K562 (cell line): ENCODE results near the gene UFSP1. TPM values are rescaled to one million over a fixed set of nuclear protein-coding genes. Genes with fewer than 3 reads are reported as not detected.

Source experiments
- ATF1 ChIP-seq, 2 experiments: fragments of 450-650 bp in 1 of 2; IDR thresholded peaks; 2 replicates each; pipeline ENCODE4 v1.6.1; 2016; ENCODE audit warnings: missing compliant biosample characterization in 1 of 2, missing genetic modification characterization in 1 of 2
- CXXC5 ChIP-seq: fragments of 250-450 bp; sonication (Bioruptor Pico); IDR thresholded peaks from 2 replicates; pipeline ENCODE4 v1.8.0; 2022; ENCODE audit warnings: inconsistent platforms, mild to moderate bottlenecking, moderate library complexity
- DPF2 ChIP-seq: fragments of 450-650 bp; IDR thresholded peaks from 2 replicates; pipeline ENCODE4 v1.6.1; 2016
- ETV1 ChIP-seq: fragments of 450-650 bp; conservative IDR thresholded peaks from 2 replicates; pipeline ENCODE4 v1.6.1; 2016; ENCODE audit warnings: missing genetic modification characterization, control low read depth, low read depth, missing compliant biosample characterization
- GABPA ChIP-seq: fragments of 200-800 bp; sonication (Bioruptor generic); conservative IDR thresholded peaks from 2 replicates; pipeline ENCODE4 v1.6.1; 2016; ENCODE audit warnings: low read depth, missing genetic modification characterization, missing compliant biosample characterization
- PHTF2 ChIP-seq: fragments of 250-450 bp; sonication (Bioruptor Pico); IDR thresholded peaks from 2 replicates; pipeline ENCODE4 v1.5.0; 2021; ENCODE audit warnings: mild to moderate bottlenecking
- POLR2B ChIP-seq: fragments of 450-650 bp; IDR thresholded peaks from 2 replicates; pipeline ENCODE4 v1.6.1; 2018; ENCODE audit warnings: low read depth; ENCODE audit not compliant: partially characterized antibody
- SAFB2 ChIP-seq: fragments of 200-400 bp; formaldehyde crosslinking; IDR thresholded peaks from 2 replicates; pipeline ENCODE4 v1.6.1; 2018; ENCODE audit warnings: borderline replicate concordance, low read length, low read depth, moderate library complexity; ENCODE audit not compliant: severe bottlenecking
- TAF1 ChIP-seq: IDR thresholded peaks from 2 replicates; pipeline ENCODE4 v1.6.1; 2011; ENCODE audit warnings: mild to moderate bottlenecking, low read length, moderate library complexity; ENCODE audit not compliant: insufficient read depth, control insufficient read depth, severe bottlenecking; ENCODE audit errors: extremely low read depth
- TBP ChIP-seq: optimal IDR thresholded peaks from 2 replicates; pipeline ENCODE3; 2011; ENCODE audit warnings: low read depth, low read length, improper control_type of control experiment
- TEAD2 ChIP-seq: fragments of 450-650 bp; IDR thresholded peaks from 2 replicates; pipeline ENCODE4 v1.6.1; 2016; ENCODE audit warnings: missing genetic modification characterization, control low read depth, missing compliant biosample characterization
- TFAM ChIP-seq: fragments of 250-450 bp; sonication (Bioruptor Pico); conservative IDR thresholded peaks from 2 replicates; pipeline ENCODE4 v1.5.0; 2021; ENCODE audit warnings: mild to moderate bottlenecking, moderate library complexity
- ZBTB7A ChIP-seq: IDR thresholded peaks from 2 replicates; pipeline ENCODE4 v1.6.1; 2011; ENCODE audit warnings: low read depth, mild to moderate bottlenecking, low read length, moderate library complexity, borderline replicate concordance; ENCODE audit not compliant: control insufficient read depth
- polyA plus RNA-seq, 8 experiments: library from polyadenylated mRNA; depleted of rRNA in 4 of 8; stranded (reverse) in 5 of 8; unstranded in 3 of 8; fragments of >200 nt; fragmentation: Nextera tagmentation in 2 of 8; fragmentation: Illumina TruSeq in 1 of 8; extraction: Ambion mirVana in 2 of 8; extraction: Trizol in 1 of 8; gene quantifications; 2 replicates each; pipeline versions ENCODE4 v1.2.1 to v1.2.3, GENCODE V29; 2011 to 2014; ENCODE audit warnings: inconsistent platforms in 1 of 8, missing spikeins in 1 of 8
- total RNA-seq, 7 experiments: library from RNA; depleted of rRNA in 6 of 7; stranded (reverse); fragments of >200 nt in 6 of 7; fragmentation: Illumina TruSeq in 2 of 7; extraction: Trizol in 2 of 7; gene quantifications; 2 replicates each; pipeline versions ENCODE4 v1.2.1 to v1.2.3, GENCODE V29; 2011 to 2021; ENCODE audit warnings: low replicate concordance in 1 of 7
- TF ChIP-seq, protein P1 (sequence below): sonication (generic); formaldehyde crosslinking; IDR thresholded peaks from 2 replicates; pipeline ENCODE4 v1.4.0; 2020; ENCODE audit warnings: mild to moderate bottlenecking, missing genetic modification reagents
- TF ChIP-seq, protein P2 (sequence below), 3 experiments: IDR thresholded peaks in 2 of 3; conservative IDR thresholded peaks in 1 of 3; 2 replicates each; pipeline ENCODE4 v1.5.1; 2011 to 2012; ENCODE audit warnings: low read length in 3 of 3, mild to moderate bottlenecking in 3 of 3, control low read depth in 2 of 3, improper control_type of control experiment in 1 of 3, inconsistent platforms in 1 of 3, low read depth in 1 of 3, mixed read lengths in 1 of 3, moderate library complexity in 1 of 3; ENCODE audit not compliant: insufficient read depth in 2 of 3
- TF ChIP-seq, protein P3 (sequence below): fragments of 250-450 bp; sonication (Bioruptor Pico); IDR thresholded peaks from 2 replicates; pipeline ENCODE4 v1.8.0; 2022; ENCODE audit warnings: moderate library complexity, mild to moderate bottlenecking, inconsistent platforms
- TF ChIP-seq, protein P4 (sequence below): fragments of 450-650 bp; IDR thresholded peaks from 2 replicates; pipeline ENCODE4 v1.7.0; 2016; ENCODE audit warnings: borderline replicate concordance
- TF ChIP-seq, protein P5 (sequence below): sonication (generic); formaldehyde crosslinking; IDR thresholded peaks from 2 replicates; pipeline ENCODE4 v1.8.0; 2022; ENCODE audit warnings: mild to moderate bottlenecking, low read depth, missing genetic modification reagents

Gene UFSP1
- total and polyA plus RNA-seq, 9 of the 15 experiments (the other 6 are each of a cell fraction or from before 2014, with no cell fraction given) = 0.50 to 18.8 (median 2.1) TPM

DNA sequence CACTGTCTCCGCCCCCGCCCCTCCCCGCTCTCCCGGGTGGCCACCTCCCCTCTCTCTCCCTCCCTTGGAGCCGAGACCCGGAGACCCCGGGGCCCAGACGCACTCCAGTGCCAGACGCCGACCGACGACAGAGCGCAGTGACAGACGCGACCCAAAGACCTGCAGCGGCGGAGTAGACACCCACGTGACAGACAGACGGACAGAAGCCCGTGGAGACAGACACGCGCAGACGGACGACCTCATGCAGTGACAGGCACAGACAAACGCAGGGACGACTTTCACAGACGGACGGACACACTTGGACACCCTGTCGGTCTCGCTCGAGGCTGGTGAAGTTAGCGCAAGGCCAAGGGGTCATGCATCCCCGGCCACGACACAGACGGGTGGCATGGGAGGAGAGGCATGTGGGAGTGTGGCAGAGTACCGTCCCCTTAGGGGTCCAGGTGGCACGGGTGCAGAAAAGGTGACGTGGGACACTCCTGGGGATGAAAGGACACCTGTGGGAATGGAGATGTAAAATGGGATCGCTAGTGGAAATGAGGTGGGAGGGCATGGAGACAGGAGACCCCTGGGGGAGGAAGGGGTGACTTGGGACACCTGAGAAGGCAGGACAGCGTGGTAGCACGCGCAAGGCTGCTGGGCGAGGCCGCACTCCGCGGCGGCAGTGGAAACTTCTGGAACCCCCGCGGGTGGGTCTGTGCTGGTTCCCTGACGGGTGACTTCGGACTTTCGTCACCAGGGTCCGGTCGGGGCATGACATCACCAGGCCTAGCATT is 6.6 kb upstream of the UFSP1 start (continued):
- TF ChIP-seq, protein P1, sequence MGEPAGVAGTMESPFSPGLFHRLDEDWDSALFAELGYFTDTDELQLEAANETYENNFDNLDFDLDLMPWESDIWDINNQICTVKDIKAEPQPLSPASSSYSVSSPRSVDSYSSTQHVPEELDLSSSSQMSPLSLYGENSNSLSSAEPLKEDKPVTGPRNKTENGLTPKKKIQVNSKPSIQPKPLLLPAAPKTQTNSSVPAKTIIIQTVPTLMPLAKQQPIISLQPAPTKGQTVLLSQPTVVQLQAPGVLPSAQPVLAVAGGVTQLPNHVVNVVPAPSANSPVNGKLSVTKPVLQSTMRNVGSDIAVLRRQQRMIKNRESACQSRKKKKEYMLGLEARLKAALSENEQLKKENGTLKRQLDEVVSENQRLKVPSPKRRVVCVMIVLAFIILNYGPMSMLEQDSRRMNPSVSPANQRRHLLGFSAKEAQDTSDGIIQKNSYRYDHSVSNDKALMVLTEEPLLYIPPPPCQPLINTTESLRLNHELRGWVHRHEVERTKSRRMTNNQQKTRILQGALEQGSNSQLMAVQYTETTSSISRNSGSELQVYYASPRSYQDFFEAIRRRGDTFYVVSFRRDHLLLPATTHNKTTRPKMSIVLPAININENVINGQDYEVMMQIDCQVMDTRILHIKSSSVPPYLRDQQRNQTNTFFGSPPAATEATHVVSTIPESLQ = no peak
- TF ChIP-seq, protein P2, sequence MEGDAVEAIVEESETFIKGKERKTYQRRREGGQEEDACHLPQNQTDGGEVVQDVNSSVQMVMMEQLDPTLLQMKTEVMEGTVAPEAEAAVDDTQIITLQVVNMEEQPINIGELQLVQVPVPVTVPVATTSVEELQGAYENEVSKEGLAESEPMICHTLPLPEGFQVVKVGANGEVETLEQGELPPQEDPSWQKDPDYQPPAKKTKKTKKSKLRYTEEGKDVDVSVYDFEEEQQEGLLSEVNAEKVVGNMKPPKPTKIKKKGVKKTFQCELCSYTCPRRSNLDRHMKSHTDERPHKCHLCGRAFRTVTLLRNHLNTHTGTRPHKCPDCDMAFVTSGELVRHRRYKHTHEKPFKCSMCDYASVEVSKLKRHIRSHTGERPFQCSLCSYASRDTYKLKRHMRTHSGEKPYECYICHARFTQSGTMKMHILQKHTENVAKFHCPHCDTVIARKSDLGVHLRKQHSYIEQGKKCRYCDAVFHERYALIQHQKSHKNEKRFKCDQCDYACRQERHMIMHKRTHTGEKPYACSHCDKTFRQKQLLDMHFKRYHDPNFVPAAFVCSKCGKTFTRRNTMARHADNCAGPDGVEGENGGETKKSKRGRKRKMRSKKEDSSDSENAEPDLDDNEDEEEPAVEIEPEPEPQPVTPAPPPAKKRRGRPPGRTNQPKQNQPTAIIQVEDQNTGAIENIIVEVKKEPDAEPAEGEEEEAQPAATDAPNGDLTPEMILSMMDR (IDR thresholded peaks at IDR 0.05 in 2 of 3, conservative IDR thresholded peaks at IDR 0.05 in 1 of 3; ENCODE audit: insufficient read depth in 2 of 3, low read depth in 1 of 3, low read length in 3 of 3) = no peak
- TF ChIP-seq, protein P3, sequence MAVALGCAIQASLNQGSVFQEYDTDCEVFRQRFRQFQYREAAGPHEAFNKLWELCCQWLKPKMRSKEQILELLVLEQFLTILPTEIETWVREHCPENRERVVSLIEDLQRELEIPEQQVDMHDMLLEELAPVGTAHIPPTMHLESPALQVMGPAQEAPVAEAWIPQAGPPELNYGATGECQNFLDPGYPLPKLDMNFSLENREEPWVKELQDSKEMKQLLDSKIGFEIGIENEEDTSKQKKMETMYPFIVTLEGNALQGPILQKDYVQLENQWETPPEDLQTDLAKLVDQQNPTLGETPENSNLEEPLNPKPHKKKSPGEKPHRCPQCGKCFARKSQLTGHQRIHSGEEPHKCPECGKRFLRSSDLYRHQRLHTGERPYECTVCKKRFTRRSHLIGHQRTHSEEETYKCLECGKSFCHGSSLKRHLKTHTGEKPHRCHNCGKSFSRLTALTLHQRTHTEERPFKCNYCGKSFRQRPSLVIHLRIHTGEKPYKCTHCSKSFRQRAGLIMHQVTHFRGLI (CRISPR knock-in tag) = no peak
- no peak for TF ChIP-seq SAFB2
- TF ChIP-seq ETV1 (tag) = no peak
- TF ChIP-seq TAF1 = peak; percentile 45
- no peak for TF ChIP-seq GABPA (tag)
- TF ChIP-seq ZBTB7A = peak; percentile 77; the same call in 1 of the 2 replicates
- peak; percentile 62 for TF ChIP-seq TBP
- TF ChIP-seq, protein P4, sequence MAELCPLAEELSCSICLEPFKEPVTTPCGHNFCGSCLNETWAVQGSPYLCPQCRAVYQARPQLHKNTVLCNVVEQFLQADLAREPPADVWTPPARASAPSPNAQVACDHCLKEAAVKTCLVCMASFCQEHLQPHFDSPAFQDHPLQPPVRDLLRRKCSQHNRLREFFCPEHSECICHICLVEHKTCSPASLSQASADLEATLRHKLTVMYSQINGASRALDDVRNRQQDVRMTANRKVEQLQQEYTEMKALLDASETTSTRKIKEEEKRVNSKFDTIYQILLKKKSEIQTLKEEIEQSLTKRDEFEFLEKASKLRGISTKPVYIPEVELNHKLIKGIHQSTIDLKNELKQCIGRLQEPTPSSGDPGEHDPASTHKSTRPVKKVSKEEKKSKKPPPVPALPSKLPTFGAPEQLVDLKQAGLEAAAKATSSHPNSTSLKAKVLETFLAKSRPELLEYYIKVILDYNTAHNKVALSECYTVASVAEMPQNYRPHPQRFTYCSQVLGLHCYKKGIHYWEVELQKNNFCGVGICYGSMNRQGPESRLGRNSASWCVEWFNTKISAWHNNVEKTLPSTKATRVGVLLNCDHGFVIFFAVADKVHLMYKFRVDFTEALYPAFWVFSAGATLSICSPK = 0 out of 2 replicates have a peak, but pooled peaks have one; percentile 77
- no peak for TF ChIP-seq TFAM (CRISPR knock-in tag)
- TF ChIP-seq, protein P5, sequence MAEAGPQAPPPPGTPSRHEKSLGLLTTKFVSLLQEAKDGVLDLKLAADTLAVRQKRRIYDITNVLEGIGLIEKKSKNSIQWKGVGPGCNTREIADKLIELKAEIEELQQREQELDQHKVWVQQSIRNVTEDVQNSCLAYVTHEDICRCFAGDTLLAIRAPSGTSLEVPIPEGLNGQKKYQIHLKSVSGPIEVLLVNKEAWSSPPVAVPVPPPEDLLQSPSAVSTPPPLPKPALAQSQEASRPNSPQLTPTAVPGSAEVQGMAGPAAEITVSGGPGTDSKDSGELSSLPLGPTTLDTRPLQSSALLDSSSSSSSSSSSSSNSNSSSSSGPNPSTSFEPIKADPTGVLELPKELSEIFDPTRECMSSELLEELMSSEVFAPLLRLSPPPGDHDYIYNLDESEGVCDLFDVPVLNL (CRISPR knock-in tag) = no peak
- TF ChIP-seq PHTF2 (CRISPR knock-in tag) = no peak
- TF ChIP-seq POLR2B = no peak
- no peak for TF ChIP-seq TEAD2 (tag)
- peak; percentile 55 for TF ChIP-seq DPF2
- TF ChIP-seq CXXC5 (CRISPR knock-in tag) = peak; percentile 52
- TF ChIP-seq ATF1 (CRISPR knock-in tag; IDR thresholded peaks at IDR 0.05) = no peak
- TF ChIP-seq ATF1 (tag; IDR thresholded peaks at IDR 0.05) = peak; percentile 77
